22Rv1 (cell line): Measurements from ENCODE around the gene MAP3K14.
"Not testable (repeated sequence)": the region's sequence is repeated elsewhere in the genome, so short reads cannot be mapped to it uniquely, and the experiment has no call there.

ENCODE experiments used
- ZFX ChIP-seq: fragments of 450-650 bp; IDR thresholded peaks from 2 replicates; pipeline ENCODE4 v1.6.1; 2017; ENCODE audit warnings: antibody characterized with exemption, borderline replicate concordance
- TF ChIP-seq, protein P1 (sequence below): fragments of 450-650 bp; IDR thresholded peaks from 2 replicates; pipeline ENCODE4 v1.5.1; 2017; ENCODE audit warnings: mild to moderate bottlenecking

GRCh38 chr17:45302220-45302619, 14.6 kb downstream of the MAP3K14 start:
- TF ChIP-seq, protein P1, sequence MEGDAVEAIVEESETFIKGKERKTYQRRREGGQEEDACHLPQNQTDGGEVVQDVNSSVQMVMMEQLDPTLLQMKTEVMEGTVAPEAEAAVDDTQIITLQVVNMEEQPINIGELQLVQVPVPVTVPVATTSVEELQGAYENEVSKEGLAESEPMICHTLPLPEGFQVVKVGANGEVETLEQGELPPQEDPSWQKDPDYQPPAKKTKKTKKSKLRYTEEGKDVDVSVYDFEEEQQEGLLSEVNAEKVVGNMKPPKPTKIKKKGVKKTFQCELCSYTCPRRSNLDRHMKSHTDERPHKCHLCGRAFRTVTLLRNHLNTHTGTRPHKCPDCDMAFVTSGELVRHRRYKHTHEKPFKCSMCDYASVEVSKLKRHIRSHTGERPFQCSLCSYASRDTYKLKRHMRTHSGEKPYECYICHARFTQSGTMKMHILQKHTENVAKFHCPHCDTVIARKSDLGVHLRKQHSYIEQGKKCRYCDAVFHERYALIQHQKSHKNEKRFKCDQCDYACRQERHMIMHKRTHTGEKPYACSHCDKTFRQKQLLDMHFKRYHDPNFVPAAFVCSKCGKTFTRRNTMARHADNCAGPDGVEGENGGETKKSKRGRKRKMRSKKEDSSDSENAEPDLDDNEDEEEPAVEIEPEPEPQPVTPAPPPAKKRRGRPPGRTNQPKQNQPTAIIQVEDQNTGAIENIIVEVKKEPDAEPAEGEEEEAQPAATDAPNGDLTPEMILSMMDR = not testable (repeated sequence)
- not testable (repeated sequence) for TF ChIP-seq ZFX
